Jurkat, Clone E6-1 (cell line): Measurements from ENCODE around the gene DCST1.

Source experiments
- DNase-seq: peaks from one replicate; pipeline ENCODE4 v3.0.0-alpha.2; 2011; ENCODE audit warnings: low read depth, low spot score
- H3K4me3 ChIP-seq: 2 replicates; pipeline ENCODE4 v1.5.1; 2011; ENCODE audit warnings: mild to moderate bottlenecking, low read length, control low read depth, moderate library complexity

The DCST1 gene

GRCh38 chr1:155044812-155045657 lies 11.4 kb downstream of the DCST1 start:
- DNase-seq: peak; percentile 60

DNA sequence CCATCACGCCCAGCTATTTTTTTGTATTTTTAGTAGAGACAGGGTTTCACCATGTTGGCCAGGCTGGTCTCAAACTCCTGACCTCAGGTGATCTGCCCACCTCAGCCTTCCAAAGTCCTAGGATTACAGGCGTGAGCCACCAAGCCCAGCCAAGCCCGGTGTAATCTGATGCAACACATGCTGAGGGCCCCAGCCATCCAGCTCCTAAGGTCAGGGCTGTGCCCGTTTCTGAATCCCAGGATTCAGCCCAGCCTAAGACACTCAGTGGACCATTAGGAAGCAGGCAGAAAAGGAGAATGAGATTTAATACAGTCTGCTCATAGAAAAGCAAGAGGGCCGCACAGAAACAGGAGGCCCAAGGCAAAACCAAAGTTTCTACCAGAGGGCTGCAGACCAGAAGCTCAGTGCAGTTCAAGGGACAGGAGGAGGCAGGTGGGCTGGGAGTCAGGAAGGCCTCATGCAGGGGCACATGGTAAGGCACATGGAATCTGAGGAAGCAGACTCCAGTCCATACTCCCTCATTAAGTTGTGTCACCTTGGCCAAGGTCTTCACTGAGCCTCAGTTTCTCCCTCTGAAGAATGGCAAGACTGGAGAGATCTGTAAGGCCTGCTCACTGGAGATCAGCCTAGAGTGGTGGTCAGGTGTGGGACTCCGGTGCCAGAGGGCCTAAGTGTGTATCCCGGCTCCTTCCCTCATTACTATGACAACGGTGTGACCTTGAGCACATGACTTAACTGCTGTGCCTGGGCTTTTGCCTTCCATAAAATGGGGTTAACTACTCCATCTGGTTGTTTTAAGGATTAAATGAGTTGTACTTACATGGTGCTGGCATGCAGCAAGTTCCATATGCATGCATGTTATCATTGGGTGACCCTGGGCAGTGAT lies 15.1 kb downstream of the DCST1 start:
- DNase-seq: no peak

More at GRCh38 chr1:155044812-155045657, 11.4 kb downstream of the DCST1 start:
- H3K4me3 ChIP-seq: no peak overlapping the region

DNA sequence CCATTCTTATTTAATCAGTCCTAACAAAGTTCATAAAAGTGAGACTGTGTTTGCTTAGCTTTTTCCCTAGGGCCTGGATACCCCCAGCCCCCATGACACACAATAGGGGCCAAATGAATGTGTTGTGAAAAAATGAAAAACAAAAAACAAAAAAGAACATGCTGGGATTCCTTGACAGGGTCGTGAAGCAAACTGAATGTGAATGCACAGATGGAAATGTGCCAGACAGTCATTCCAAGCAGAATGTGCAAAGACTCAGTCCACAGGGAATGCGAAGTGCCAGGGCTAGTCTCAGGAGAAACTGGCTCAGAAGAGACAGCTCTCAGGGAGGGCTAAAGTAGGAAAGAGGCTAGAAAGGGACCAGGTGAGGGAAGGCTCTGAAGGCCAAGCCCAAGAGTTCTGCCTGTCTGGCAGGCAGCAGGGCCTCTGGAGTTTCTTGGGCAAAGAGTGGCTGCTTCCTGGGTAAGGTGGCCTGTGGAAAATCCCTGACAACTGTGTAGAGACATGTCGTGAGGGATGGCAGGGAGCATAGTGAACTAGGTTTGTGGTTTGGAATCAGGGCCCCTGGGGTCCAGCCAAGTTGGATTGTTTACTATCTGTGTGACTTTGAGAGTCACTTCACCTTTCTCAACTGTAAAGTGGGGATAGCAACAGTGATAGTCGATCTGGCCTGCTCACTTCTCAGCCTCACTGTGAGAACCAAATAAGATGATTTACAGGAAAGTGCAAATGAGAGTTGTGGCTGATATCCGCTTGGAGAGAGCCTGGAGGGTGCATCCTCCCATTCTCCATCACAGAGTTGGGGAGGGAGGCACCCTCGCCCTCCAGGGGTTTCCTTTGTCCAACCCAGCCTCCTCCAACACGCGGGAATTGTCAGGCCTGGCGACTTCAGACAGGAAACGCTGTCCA lies 16.3 kb downstream of the DCST1 start:
- H3K4me3 ChIP-seq: peak overlapping the region; percentile 69
- no peak for DNase-seq

More for the DNA sequence above, 15.1 kb downstream of the DCST1 start:
- H3K4me3 ChIP-seq: no peak overlapping the region

DNA sequence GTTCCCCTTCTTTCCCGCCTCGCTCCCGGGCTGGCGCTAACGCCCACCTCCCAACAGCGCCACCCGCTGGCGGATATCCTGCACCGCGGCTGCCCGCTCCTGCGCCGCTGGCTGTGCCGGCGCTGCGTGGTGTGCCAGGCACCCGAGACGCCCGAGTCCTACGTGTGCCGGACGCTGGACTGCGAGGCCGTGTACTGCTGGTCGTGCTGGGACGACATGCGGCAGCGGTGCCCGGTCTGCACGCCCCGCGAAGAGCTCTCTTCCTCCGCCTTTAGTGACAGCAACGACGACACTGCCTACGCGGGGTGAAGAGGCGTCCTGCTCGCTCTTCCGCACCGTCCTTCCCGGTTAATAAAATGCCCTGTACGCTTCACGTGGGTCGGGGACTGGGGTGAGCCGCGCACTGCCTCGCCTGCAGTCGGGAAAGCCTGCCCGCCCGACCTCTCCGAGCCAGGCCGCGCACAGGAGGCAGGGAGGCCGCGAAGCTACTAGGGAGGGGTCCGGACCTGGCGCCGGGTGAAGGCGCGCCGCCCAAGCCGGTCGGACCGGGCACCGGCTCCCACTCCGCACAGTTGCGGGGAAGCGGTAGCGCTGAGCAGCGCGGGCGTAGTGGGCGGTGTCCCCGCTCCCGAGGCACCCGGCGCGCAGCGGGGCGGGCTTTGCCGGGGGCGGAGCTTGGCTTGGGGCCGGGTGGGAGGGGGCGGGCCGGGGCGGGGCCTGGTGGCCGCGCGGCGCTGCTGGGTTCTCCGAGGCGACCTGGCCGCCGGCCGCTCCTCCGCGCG lies 17.1 kb downstream of the DCST1 start, which contains the start of gene ADAM15:
Gene ADAM15 (plus strand): TSS at position 757 of the 782 bp plus-strand sequence. CDS start 71 bp downstream, outside the sequence.
- peak within 1 kb of the TSS; percentile 69 for H3K4me3 ChIP-seq
- peak; percentile 38 for DNase-seq

DNA sequence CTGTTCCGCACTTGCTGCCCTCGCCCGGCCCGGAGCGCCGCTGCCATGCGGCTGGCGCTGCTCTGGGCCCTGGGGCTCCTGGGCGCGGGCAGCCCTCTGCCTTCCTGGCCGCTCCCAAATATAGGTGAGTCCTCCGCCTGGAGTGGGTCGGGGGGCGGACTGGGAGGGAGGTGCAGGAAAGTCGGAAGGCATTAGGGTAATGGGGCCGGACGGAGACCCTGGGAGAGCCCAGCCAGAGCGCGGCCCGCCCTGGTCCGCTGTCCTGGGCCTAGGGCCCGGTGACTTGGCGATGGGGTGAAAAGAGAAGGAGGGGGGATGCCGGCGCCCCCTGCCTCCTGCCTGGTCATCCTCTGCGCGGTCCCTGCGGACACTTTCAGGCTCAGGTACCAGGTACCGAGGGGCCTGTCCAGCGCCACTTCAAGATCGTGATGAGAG lies 17.7 kb downstream of the DCST1 start:
- H3K4me3 ChIP-seq: peak overlapping the region; percentile 52
- no peak for DNase-seq

GRCh38 chr1:155051777-155052398 lies 18.3 kb downstream of the DCST1 start:
- no peak for DNase-seq
- peak overlapping the region; percentile 52 for H3K4me3 ChIP-seq

GRCh38 chr1:155052439-155053395 lies 19.1 kb downstream of the DCST1 start:
- no peak for DNase-seq
- no peak overlapping the region for H3K4me3 ChIP-seq

DNA sequence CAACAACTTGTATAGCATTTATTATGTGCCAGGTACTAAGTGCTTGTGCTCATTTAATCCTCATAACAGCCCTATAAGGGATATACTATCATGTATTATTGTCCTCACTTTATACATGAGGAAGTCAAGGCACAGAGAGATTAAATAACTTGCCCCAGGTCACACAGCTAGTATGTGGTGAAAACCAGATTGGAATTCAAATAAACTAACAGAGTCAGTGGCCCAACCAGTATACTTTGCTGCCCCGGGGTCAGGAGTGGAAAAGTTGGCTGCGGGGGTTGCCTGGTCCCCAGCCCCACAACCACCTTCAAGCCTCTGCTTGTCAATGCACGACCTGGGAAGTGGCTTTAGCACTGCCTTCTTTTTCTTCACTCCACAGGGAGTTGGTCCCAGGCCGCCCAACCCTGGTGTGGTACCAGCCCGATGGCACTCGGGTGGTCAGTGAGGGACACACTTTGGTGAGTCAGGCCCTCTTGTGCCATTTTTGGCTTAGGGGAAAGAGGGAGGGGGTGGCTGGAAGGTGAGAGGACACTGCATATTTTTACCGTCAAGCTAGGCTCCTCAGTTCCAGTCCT lies 20.0 kb downstream of the DCST1 start:
- DNase-seq: no peak
- H3K4me3 ChIP-seq: no peak overlapping the region

DNA sequence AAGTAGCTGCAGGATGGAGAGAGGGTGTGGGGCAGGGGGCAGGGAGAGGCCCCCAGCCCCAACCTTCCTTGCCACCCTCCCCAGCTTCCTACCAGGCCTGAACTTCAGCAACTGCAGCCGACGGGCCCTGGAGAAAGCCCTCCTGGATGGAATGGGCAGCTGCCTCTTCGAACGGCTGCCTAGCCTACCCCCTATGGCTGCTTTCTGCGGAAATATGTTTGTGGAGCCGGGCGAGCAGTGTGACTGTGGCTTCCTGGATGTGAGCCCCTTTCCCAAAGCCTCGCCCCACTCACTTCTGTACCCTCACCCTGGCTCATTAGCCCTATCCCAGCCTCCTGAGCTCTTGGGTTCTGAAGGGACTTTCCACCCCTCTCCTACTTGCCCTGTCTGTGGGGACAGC lies 23.5 kb downstream of the DCST1 start:
- H3K4me3 ChIP-seq: no peak overlapping the region
- no peak for DNase-seq

GRCh38 chr1:155057788-155058211 lies 24.2 kb downstream of the DCST1 start:
- no peak overlapping the region for H3K4me3 ChIP-seq
- no peak for DNase-seq

DNA sequence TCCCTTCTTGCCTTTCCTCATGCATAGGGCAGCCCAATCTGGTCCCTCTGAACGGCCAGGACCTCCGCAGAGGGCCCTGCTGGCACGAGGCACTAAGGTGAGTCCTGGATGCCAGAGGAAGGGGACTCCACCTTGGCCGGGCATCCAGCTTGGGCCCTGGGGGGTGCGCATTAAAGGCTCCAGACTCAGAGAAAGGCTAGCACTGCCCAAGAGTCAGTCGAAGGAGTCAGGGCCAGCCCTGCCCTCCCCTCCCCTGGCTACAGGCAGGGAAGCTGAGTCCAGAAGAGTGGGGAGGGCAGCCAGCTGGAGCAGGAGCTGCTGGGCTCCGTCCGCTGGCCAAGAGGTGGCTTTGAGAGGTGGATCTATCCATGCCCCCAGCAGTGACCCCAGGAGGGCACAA lies 27.1 kb downstream of the DCST1 start:
- DNase-seq: no peak
- H3K4me3 ChIP-seq: no peak overlapping the region

DNA sequence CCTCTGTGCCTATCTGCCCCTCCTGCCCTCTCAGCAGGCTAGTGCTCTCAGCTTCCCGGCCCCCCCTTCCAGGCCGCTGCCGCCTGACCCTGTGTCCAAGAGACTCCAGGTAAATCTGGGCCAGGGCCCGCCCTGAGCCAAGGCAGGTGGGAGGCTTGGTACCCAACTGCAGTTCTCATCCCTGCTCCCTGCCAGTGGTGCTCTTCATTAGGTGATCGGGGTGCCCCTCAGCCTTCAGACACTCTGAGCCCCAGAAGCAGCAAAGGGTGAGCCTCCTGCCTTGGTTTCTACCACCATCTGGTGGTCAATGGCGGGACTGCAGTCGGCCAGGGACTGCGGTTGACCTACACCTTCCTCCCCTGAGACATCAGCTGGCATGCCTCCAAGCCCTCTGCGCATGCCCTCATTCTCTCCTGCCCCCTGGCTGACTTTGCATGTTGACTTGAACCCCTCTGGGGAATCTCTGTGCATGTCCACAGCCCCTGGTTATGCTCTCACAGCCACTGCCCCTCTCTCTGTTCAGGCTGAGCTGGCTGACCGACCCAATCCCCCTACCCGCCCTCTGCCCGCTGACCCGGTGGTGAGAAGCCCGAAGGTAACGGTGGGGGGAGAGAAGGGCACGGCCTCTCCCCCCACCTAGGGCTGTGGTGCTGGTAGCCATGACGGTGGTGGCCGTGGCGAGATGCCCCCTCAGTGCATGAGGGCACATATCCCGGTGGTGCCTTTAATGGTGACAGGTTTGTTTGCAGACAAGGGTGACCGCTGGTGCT lies 27.9 kb downstream of the DCST1 start:
- DNase-seq: peak; percentile 95
- H3K4me3 ChIP-seq: peak overlapping the region; percentile 79

GRCh38 chr1:155062151-155062686 lies 28.6 kb downstream of the DCST1 start:
- DNase-seq: no peak
- H3K4me3 ChIP-seq: peak overlapping the region; percentile 79

- peak overlapping the region; percentile 79 for H3K4me3 ChIP-seq
- peak; percentile 64 for DNase-seq
These were observed 29.2 kb downstream of the DCST1 start for GRCh38 chr1:155062702-155063411.
